ENCODE data around the gene ATG10. TPM values are rescaled to one million over a fixed set of nuclear protein-coding genes. Genes with fewer than 3 reads are reported as not detected.

ATG10 gene
- total RNA-seq, 1 donor from 2014 or later: 6.1 TPM

- H3K4me3 Mint-ChIP-seq: no peak overlapping the region
- no peaks in the 10 kb centered on the region for H3K36me3 Mint-ChIP-seq (ENCODE audit: low read depth)
- peaks cover 2% of the 10 kb centered on the region for H3K27me3 Mint-ChIP-seq (ENCODE audit: insufficient read depth)
- intact Hi-C loops (cut with micrococcal nuclease): no loop called here
- H3K4me1 Mint-ChIP-seq (ENCODE audit: low read depth): no peaks in the 10 kb centered on the region
- H3K27ac Mint-ChIP-seq: no peak overlapping the region
- DNase-seq (ENCODE audit: low spot score): no peak
- H3K9me3 Mint-ChIP-seq: no peaks in the 10 kb centered on the region
These were observed 323.3 kb downstream of the ATG10 start for GRCh38 chr5:82295144-82295543.

- Mint-ChIP-seq H3K4me1 (ENCODE audit: low read depth) (no peaks in the 10 kb centered on the region), H3K27ac (no peak overlapping the region), H3K27me3 (ENCODE audit: insufficient read depth) (peaks cover 2% of the 10 kb centered on the region), H3K36me3 (ENCODE audit: low read depth) (no peaks in the 10 kb centered on the region), H3K4me3 (no peak overlapping the region), H3K9me3 (no peaks in the 10 kb centered on the region)
- intact Hi-C loops (cut with micrococcal nuclease): no loop called here
- no peak for DNase-seq (ENCODE audit: low spot score)
These were observed 324.2 kb downstream of the ATG10 start for GRCh38 chr5:82295959-82296531.

DNA sequence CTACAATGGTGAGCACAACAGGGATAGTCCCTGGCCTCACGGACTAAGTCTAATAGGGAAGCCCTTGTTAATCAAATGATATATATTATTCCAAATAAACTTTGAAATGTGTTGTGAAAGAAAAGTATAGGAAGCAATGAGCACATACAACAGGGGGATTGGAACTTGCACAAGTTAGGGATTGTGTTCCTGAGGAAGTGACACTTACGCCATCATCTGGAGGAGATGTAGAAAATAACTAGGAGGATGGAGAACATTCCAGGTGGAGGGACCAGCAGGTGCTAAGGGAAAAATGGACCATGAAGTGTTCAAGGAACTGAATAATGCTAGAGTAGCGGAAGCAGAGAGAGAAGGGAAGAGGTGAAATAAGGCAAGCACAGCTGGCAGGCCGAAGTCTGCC is 325.1 kb downstream of the ATG10 start:
- H3K9me3 Mint-ChIP-seq: no peaks in the 10 kb centered on the region
- H3K4me3 Mint-ChIP-seq: no peak overlapping the region
- H3K27ac Mint-ChIP-seq: no peak overlapping the region
- intact Hi-C loops (cut with micrococcal nuclease): no loop called here
- no peaks in the 10 kb centered on the region for H3K4me1 Mint-ChIP-seq (ENCODE audit: low read depth)
- DNase-seq (ENCODE audit: low spot score): no peak
- H3K36me3 Mint-ChIP-seq (ENCODE audit: low read depth): no peaks in the 10 kb centered on the region
- peaks cover 2% of the 10 kb centered on the region for H3K27me3 Mint-ChIP-seq (ENCODE audit: insufficient read depth)

- no peak for DNase-seq (ENCODE audit: low spot score)
- Mint-ChIP-seq H3K27me3 (ENCODE audit: insufficient read depth) (peaks cover 2% of the 10 kb centered on the region), H3K4me3 (no peak overlapping the region), H3K36me3 (ENCODE audit: low read depth) (no peaks in the 10 kb centered on the region), H3K27ac (no peak overlapping the region), H3K9me3 (no peaks in the 10 kb centered on the region), H3K4me1 (ENCODE audit: low read depth) (no peaks in the 10 kb centered on the region)
- intact Hi-C loops (cut with micrococcal nuclease): no loop called here
These were observed 325.9 kb downstream of the ATG10 start for GRCh38 chr5:82297711-82298110.

DNA sequence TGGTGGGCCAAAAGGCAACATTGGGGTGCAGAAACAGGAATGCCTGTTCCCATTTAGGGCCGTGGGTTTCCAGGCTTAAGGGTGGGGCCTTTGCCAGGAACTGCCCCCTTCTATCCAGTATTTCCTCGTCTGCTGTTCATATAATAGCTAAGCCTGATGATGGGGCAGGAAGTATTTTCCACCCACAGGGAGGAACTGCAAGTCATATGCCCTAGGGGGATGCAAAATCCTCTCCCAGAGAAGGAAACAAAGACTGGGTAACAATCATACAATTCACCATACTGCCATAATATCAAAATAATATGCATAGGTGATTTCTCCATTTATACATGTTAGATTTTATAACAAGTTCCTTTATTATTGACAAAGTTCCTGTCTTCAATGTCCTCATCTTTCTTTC is 326.8 kb downstream of the ATG10 start:
- H3K9me3 Mint-ChIP-seq: no peaks in the 10 kb centered on the region
- H3K27ac Mint-ChIP-seq: no peak overlapping the region
- intact Hi-C loops (cut with micrococcal nuclease): no loop called here
- no peaks in the 10 kb centered on the region for H3K36me3 Mint-ChIP-seq (ENCODE audit: low read depth)
- no peak for DNase-seq (ENCODE audit: low spot score)
- H3K4me3 Mint-ChIP-seq: no peak overlapping the region
- peaks cover 2% of the 10 kb centered on the region for H3K27me3 Mint-ChIP-seq (ENCODE audit: insufficient read depth)
- H3K4me1 Mint-ChIP-seq (ENCODE audit: low read depth): no peaks in the 10 kb centered on the region

DNA sequence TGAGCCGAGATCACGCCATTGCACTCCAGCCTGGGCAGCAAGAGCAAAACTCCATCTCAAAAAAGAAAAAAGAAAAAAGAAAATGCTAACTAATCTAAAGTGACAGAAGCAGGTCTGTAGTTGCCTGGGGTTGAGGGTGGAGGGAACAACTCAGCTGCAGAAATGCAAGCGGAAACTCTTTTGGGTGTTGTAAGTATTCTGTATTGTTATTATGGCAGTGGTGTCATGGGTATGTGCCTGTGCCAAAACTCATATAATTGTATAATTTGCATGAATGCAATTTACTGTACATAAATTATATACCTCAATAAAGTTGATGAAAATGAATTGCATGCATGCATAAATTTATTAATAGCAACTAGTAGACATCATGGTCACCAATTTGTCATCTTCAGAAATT is 329.4 kb downstream of the ATG10 start:
- no peaks in the 10 kb centered on the region for H3K36me3 Mint-ChIP-seq (ENCODE audit: low read depth)
- H3K9me3 Mint-ChIP-seq: no peaks in the 10 kb centered on the region
- no peak overlapping the region for H3K4me3 Mint-ChIP-seq
- H3K27me3 Mint-ChIP-seq (ENCODE audit: insufficient read depth): peaks cover 2% of the 10 kb centered on the region
- intact Hi-C loops (cut with micrococcal nuclease): no loop called here
- DNase-seq (ENCODE audit: low spot score): no peak
- H3K27ac Mint-ChIP-seq: no peak overlapping the region
- no peaks in the 10 kb centered on the region for H3K4me1 Mint-ChIP-seq (ENCODE audit: low read depth)

Other genes starting within 250 kb of the ATG10 start
- gene SSBP2, start 220.9 kb upstream of the ATG10 start, total RNA-seq: 8.4 and 12.7 TPM in 2 replicates

Measured in activated T-helper 1 cell treated with anti-CD3 and anti-CD28 coated beads, Interleukin-12 subunit alpha, Interleukin-12 subunit beta, Interleukin-2, Interleukin-4 antibody, amounts not matched to agents 30 ng/mL and 10 ng/mL and 1 ng/mL, durations not matched to agents 14 hours and 24 hours and 36 hours (primary cell).